NCI-H1105 (cell line): ENCODE results near the gene SMC5.
"Not testable (repeated sequence)": the region's sequence is repeated elsewhere in the genome, so short reads cannot be mapped to it uniquely, and the experiment has no call there.

ENCODE experiments used
- DNase-seq: peaks from one replicate; lab custom pipeline; 2025; lab: John Stamatoyannopoulos, UW

Gene SMC5

DNA sequence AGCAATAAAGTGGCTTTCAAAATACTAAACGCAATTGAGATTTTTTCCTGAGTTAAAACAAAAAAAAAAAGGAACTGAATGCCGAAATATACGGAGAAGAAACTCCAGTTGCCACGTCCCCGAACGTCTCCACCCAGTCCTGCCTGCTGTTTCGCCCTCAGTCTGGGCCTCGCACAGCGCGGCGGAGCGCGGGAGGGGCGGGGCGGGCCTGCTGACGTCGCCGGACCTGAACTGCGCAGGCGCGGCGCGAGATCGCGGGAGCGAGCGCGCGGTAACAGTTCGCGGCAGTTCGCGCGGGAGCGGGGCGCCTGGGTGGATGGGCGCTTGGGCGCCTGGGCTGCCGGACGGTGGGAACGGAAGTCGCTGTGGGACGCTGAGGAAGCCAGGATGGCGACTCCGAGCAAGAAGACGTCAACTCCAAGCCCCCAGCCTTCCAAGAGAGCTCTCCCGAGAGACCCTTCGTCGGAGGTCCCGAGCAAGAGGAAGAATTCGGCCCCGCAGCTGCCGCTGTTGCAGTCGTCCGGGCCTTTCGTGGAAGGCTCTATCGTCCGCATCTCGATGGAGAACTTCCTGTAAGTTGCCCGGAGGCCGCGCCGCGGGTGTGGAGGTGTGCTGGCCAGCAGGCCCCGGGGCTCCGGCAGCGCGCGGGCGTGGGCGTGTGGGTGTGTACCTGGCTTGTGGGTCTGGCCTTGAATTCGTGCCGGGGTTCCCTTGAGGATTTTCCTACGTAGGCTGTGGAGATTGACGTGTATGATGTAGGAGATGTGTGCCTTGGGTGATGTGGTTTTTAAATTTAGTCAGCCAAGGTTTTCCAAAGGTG lies at the start of gene SMC5:
Gene SMC5, plus strand, starts transcription at position 287 of the 820 bp plus-strand sequence. Its CDS starts 101 bp downstream, at position 388.
- DNase-seq: peak; percentile 81

DNA sequence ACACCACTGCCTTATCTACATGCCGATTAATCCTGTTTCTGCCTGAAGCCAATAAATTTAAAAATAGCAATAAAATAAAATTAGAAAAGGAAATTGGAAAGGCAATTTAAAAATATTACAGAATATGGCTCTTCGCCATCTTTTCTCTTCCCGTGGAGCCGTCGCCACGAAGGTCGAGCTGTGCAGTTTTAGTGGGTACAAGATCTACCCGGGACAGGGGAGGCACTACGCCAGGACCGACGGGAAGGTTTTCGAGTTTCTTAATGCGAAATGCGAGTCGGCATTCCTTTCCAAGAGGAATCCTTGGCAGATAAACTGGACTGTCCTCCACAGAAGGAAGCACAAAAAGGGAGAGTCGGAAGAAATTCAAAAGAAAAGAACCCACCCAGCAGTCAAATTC lies 41.7 kb upstream of the SMC5 start:
- no peak for DNase-seq

DNA sequence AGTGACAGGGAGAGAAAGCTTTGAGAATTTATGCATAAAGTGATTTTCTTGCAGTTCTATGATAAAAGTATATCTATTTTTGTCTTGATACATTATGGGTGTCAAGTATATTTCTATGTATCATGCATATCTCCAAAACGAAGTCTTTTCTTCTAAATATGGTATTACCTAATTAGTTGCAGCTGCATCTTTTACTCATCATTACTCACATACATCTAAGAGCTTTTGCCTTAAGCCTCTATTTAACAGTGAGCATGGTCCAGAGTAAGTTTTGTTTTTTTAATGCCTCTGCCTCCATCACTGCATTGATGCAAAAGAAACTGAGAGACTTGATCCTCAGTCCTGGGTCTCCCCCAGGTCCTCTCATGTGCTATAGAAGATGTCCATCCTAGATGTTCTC lies 40.0 kb upstream of the SMC5 start:
- DNase-seq: no peak

DNA sequence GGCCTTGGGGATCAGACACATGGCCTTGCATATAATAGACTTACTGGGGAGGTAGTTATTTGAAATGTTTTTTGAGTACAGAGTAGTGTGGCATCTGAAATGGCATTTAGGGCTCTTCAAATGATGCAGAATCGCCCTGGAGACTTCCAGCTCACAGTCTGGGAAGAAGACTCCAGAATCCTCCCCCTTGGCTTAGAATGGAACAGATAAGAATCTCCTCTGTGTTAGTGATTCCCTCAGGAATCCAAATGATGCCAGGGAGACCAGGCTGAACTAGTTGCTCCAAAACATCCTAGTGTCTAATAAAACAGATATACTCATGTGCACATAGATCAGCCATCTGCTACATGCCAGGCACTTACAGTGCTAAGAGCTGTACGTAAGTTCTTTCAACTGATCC lies 38.6 kb upstream of the SMC5 start:
- DNase-seq: no peak

DNA sequence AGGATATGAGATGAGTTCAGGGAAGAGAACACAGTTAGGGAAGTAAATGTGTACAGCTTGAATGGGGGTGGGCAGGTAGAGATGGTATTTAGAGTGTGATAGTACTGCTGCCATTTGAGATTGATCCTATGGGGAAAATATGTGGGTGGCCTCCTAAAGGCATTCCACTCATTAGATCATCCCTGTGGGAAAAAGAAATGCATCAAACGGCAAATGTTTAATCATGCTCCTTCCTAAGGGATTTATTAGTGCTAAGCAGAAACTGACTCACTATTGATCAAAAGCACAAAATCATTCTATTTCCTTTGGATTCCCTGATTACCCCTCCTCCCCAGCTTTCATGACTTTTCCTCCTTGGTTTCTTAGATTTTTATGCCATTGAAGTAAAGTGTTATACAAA lies 36.4 kb upstream of the SMC5 start:
- no peak for DNase-seq

DNA sequence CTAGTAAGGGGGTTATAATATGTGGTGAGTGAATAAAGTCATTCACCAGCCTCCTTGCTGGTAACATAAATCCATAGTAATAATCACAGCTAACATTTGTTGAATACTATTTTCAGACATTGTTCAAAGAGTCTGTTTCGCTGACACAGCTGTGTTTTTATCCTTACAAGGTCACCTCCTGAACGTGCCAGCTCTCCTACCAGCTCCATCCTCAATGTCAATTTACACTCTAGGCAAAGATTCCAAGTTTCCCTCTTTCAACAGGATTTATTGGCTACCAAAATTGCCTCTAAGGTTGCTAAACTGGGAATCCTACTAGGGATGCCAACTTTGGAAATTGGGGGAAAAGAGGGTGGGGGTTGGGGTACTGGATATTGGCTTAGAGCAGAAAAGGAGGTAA lies 30.7 kb upstream of the SMC5 start:
- no peak for DNase-seq

DNA sequence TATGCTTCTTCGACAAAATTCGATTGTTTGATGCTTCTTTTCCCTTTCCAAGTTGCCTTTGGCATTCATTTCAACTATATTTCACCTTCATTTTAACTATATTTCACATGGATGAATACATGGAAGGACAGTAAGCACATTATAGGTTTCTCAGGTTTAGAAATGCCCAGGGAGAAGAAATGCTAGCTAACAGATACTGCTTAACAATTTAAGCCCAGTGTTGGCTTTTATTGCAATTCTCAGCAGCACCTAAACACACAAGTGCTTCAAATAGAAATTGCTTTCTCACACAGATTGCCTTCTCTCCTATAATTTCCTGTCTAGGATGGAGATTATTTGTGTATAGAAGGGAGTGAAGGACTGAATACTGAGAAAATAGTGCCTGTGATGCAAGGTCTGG lies 30.2 kb upstream of the SMC5 start:
- no peak for DNase-seq

DNA sequence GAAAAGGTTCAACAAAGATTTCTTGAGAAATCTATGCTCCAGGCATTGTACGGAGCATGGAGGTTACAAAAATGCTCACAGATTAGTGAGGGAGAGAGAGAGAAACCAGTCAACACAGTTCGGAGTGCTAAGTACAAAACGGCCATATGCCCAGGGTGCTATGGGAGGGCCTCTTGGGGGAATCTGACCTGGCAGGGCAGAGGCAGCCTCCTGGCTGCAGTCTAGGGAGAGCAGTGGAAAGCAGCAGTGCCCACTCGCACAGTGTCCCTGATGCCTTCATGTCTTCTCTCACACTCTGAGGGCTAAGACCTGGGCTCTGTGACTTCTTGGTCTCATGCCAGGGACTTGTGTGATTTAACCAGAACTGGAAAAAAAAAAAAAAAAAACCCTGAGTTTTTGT lies 29.8 kb upstream of the SMC5 start:
- no peak for DNase-seq

DNA sequence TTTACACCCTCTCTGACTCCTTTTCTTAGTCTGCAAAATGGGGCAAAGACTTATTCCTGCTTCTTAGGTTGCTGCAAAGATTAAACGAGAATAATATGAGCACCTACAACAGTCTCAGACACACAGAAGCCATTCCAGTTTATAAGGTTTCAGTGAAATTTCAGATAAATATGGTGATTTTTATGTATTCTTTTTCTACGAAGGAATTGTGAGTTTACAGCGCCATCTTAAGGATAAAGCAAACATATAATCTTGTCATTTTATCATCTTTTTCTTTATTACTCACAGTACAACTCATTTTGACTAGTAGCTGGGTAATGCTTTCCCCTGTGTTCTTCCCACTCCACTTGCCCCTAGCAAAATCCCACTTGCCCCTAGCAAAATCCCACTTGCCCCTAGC lies 29.2 kb upstream of the SMC5 start:
- no peak for DNase-seq

DNA sequence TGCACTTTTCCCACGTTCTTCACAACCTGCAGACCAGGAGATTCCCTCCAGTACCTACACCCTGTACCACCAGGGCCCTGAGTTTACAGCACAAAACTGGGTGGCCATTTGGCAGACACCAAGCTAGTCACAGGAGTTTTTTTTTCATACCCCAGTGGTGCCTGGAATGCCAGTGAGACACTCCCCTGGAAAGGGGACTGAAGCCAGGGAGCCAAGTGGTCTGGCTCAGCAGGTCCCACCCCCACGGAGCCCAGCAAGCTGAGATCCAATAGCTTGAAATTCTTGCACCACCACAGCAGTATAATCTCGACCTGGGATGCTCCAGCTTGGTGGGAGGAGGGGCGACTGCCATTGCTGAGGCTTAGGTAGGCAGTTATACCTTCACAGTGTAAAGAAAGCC lies 26.3 kb upstream of the SMC5 start:
- no peak for DNase-seq

DNA sequence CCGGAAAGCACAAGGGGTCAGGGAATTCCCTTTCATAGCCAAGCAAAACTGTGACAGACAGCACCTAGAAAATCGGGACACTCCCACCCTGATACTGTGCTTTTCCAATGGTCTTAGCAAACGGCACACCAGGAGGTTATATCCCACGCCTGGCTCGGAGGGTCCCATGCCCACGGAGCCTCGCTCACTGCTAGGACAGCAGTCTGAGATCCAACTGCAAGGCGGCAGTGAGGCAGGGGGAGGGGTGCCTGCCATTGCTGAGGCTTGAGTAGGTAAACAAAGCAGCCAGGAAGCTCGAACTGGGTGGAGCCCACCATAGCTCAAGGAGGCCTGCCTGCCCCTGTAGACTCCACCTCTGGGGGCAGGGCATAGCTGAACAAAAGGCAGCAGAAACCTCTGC lies 24.6 kb upstream of the SMC5 start:
- not testable (repeated sequence) for DNase-seq

DNA sequence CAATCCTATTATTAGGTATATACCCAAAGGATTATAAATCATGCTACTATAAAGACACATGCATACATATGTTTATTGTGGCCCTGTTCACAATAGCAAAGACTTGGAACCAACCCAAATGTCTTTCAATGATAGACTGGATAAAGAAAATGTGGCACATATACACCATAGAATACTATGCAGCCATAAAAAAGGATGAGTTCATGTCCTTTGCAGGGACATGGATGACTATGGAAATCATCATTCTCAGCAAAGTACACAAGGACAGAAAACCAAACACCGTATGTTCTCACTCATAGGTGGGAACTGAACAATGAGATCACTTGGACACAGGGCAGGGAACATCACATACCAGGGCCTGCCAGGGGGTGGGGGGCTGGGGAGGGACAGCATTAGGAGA lies 12.8 kb upstream of the SMC5 start:
- DNase-seq: not testable (repeated sequence)

DNA sequence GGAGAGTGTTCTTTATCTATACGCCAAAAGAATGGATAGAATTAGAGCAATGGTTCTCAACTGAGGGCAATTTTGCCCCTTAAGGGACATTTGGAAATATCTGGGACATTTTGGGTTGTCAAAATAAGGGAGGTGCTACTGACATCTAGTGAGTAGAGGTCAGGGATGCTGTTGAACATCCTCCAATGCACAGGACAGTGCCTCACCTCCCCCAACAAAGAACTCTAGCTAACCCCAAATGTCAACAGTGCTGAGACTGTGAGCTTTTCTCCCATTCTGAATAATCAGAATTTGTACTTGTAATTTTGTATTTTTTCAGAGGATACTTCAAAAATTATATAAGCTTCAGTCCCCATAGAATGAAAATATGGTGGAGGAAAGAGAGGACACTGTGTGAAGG lies 8.6 kb upstream of the SMC5 start:
- no peak for DNase-seq

DNA sequence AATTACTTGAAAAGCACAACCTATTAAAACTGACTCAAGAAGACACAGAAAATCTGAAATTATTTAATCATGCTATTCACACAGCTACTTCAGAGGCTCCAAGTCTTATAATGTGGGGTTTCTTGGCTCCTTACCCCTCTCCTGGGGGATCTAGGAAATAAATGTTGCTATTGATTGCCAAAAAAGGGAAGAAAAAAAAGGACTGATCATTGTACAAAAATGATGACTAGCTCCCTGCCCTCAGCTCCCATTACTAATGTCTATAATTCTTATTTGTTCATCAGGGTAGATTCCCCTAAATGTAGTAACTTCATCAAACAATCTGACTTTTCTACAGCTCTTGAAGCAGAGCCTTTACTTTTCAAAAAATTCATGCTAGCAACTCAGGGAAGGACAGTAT lies 3.3 kb upstream of the SMC5 start:
- no peak for DNase-seq

DNA sequence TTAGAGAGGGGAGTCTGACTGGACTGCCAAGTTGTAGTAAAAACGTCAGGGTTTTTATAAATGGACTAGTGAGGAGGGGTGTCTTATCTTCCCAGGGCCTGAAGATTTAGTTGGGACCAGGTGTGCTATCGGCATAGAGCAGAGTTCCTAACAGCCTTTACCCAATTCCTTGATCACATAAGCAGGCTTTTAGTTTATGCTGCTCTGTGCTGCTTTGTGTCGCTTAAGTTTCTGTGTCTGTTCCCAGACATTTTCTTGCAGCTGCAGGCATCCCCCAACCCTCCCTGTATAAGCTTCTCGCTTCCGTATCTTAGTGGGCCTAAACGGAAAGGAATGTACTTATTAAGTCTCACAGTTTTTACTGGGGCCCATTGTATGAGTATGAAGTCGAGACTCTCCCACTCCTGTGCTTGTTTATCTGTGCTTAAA lies 2.6 kb upstream of the SMC5 start:
- no peak for DNase-seq

DNA sequence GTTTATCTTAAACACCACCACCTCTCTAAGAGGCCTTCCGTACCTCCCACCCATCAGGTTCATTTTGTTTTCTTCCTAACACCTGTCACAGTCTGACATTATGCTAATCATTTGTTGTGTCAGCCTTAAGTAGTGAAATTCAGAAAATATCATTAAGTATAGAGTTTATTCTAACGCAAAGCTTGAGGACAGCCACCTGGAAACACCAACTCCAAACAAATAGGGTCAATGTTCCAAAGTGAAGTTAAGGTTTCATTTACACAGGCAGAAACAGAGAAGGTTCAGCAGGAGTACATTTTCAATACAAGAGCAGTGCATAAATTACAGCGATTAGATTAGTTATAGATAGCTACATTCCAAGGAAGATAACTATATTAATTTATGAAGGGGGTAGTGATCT lies 1.3 kb upstream of the SMC5 start:
- DNase-seq: no peak

DNA sequence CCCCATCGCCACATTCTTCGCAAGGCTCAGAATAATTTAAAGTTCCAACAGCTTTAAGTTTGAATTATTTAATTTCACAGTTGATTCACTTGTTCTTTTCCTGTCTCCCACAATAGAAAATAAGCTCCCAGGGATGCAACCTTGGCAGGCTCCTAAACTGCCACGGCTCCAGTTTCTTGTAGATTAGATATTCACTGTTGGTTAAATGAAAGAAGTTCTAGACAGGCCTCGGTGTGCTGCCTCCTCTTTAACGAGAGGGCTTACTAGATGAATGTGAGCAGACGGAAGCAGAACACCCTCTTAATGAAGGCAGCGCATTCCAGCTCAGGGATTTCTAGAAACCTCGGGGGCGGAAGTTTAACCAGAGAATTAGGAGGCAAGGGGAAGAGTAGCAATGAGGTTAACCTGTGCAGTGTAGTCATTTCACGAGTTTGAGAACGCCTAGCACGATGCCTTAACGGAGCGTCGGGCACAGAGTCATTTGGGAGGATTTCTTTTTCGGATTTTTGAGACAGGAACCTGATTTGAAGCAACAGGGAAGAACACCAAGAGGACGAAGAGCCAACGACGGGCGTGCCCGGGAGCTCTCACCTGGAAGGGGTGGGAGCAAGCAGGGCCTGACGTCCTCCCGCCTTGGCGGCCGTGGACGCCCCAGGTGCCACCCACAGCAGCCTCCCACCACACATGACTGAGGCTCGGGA lies 637 bp upstream of the SMC5 start:
- peak; percentile 67 for DNase-seq

DNA sequence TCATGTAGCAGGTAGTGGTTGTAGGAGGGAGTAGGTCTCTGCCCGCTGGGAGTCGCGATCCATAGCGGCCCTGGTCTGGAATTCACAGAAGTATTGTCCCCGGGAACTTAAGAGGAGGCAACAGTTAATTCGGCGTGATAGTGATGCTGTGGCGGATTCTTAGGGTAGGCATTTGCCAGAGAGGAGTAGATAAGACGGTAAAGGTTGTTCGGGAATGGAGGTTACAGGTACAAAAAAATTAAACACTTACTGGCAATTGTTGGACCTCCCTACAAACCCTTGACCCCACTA lies 679 bp downstream of the SMC5 start:
- DNase-seq: no peak

DNA sequence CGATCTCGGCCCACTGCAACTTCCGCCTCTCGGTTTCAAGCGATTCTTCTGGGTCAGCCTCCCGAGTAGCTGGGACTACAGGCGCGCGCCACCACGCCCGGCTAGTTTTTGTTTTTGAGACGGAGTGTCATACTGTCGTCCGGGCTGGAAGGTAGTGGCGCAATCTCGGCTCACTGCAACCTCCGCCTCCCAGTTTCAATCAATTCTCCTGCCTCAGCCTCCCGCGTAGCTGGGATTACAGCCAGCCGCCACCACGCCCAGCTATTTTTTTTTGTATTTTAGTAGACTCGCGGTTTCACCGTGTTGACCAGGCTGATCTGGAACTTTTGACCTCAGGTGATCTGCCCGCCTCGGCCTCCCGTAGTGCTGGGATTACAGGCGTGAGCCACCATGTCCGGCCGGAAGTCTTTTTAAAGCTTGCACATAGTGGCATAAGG lies 1.2 kb downstream of the SMC5 start:
- DNase-seq: no peak

DNA sequence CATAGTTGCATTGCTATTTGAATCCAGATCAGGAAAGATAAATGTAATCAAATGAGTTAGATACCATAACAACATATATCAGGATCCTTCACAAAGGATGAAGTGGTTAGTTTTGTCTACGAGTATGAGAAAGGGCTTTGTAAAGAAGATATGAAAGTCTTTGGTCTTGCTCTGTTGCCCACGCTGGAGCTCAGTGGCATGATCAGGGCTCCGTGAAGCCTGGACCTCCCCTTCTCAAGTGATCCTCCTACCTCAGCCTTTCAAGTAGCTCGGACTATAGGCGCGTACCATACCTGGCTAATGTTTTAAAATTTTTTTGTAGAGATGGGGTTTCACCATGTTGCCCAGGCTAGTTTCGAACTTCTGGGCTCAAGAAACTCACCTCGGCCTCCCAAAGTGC lies 1.8 kb downstream of the SMC5 start:
- DNase-seq: no peak

DNA sequence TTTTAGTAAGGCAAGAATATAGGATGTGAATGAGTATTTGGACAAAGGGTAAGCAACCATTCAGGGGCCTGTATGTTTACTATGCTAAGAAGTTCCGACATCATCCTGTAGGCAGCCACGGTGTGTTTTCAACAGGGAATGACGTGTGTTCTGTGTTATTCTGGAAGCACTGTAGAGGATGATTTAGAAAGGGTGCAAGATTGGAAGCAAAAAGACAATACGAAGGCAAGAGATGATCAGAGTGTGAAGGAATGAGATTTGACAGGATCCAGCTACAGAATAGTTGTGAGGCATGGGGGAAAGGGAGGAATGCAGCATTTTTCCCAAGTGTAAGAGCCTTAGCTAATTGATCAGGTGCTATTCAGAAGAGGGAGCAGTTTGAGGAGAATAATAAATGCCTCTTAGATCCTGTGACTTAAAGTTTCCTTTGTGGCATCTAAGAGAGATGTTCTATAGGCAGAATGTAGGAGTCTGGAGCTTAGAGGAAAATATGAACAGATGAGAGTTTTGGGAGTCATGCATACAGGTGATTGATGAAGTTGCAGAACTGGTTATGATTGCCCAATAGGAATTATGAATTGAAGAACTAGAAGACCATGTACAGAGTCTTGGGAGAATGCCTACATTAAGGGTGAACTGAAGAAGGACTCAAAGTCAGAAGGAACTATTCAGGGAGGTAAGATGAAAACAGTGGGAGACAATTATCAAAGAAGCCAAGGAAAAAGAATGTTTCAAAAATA lies 2.5 kb downstream of the SMC5 start:
- DNase-seq: no peak

DNA sequence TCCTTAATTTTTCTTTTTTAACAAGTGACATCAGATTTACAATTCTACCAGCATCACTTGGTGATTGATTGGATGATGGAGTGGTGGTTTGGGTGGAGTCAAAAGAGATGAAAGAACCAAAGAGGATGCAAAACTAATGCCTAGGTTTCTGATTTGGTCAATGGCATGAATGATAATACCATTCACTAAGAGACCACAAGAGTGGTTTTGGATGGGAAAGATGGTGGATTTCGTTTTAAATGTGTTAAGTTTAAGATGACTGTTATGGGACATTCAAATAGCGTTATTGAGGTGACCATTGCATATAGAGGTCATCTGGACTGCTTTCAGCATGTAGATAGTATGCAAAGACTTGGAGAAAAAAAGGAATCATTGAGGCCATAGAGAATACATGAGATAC lies 3.6 kb downstream of the SMC5 start:
- no peak for DNase-seq

DNA sequence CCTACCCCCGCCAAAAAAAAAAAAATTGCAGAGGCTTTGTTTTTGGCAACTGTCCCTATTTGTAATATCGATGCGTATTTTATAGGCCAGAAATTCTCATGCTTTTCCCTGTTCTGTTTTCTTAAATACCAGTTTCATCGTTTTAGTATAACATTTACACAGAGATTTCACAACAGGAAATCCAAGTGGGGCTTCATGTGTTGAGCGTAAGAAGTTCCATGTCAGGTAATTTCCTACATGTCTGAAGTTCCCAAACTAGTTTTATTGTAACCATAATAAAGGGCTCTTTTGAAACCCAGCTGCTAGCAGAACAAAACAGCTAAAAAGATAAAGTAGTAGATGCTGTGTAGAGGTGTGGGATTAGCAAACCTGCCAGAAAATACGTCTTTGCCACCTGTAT lies 4.2 kb downstream of the SMC5 start:
- no peak for DNase-seq
